ENCODE data around the gene NOLC1. TPM values are rescaled to one million over a fixed set of nuclear protein-coding genes. Genes with fewer than 3 reads are reported as not detected.
A peak's percentile ranks its signal among the peaks of the same experiment; 100 is the strongest.

The NOLC1 gene
- total and polyA plus RNA-seq, 2 of the 13 experiments (the other 11 are each of a cell fraction or from before 2014, with no cell fraction given): 50.6 to 81.0 TPM

DNA sequence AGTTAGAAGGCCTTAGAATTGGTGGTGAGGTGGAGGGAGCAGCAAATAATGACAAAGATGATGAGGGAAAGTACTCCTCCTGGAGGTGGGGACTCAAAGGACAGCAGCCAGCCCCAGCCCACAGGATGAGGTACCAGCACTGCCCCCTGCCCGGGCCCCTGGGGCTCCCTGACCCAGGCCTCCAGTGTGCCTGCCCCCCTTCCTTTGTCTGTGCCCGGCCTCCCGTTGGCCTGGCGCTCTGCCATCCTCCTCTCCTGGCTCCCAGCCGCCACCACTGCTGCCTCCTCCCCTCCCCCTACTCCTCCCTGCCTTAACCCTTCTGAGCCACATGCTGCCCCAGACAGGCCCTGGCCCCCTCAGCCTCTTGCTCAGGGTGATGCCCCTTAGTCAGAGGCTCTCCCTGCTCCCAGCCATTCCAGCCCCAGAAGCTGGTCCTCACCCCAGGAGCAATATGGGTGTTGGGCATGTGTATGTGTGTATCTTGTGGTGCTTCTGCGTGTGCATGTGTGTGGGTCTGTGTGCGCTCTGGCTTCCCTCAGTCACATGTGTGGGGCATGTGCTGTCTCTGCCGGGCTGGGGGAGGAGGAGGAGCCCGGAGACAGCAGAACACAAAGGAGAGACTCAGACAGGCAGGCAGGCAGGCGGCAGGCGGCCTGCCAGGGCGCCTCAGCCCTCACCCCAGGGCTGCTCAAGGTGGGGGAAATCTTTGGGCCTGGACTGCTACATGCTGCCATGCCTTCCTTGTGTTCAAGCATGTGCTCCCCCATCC is 34.6 kb upstream of the NOLC1 start (continued):
- TF ChIP-seq, protein P1, sequence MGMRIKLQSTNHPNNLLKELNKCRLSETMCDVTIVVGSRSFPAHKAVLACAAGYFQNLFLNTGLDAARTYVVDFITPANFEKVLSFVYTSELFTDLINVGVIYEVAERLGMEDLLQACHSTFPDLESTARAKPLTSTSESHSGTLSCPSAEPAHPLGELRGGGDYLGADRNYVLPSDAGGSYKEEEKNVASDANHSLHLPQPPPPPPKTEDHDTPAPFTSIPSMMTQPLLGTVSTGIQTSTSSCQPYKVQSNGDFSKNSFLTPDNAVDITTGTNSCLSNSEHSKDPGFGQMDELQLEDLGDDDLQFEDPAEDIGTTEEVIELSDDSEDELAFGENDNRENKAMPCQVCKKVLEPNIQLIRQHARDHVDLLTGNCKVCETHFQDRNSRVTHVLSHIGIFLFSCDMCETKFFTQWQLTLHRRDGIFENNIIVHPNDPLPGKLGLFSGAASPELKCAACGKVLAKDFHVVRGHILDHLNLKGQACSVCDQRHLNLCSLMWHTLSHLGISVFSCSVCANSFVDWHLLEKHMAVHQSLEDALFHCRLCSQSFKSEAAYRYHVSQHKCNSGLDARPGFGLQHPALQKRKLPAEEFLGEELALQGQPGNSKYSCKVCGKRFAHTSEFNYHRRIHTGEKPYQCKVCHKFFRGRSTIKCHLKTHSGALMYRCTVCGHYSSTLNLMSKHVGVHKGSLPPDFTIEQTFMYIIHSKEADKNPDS (CRISPR knock-in tag; IDR thresholded peaks at IDR 0.05): 0 out of 2 replicates have a peak, but pooled peaks have one; percentile 60
- TF ChIP-seq, protein P2, sequence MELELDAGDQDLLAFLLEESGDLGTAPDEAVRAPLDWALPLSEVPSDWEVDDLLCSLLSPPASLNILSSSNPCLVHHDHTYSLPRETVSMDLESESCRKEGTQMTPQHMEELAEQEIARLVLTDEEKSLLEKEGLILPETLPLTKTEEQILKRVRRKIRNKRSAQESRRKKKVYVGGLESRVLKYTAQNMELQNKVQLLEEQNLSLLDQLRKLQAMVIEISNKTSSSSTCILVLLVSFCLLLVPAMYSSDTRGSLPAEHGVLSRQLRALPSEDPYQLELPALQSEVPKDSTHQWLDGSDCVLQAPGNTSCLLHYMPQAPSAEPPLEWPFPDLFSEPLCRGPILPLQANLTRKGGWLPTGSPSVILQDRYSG (CRISPR knock-in tag; IDR thresholded peaks at IDR 0.05): no peak
- no peak for TF ChIP-seq PHF5A (CRISPR knock-in tag; IDR thresholded peaks at IDR 0.05; ENCODE audit: low read depth, unreplicated experiment)
- TF ChIP-seq CHD4 (IDR thresholded peaks at IDR 0.05; ENCODE audit: borderline replicate concordance, low read length): no peak
- TF ChIP-seq, protein P3, sequence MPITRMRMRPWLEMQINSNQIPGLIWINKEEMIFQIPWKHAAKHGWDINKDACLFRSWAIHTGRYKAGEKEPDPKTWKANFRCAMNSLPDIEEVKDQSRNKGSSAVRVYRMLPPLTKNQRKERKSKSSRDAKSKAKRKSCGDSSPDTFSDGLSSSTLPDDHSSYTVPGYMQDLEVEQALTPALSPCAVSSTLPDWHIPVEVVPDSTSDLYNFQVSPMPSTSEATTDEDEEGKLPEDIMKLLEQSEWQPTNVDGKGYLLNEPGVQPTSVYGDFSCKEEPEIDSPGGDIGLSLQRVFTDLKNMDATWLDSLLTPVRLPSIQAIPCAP (CRISPR knock-in tag; IDR thresholded peaks at IDR 0.05; ENCODE audit: low read depth): no peak
- TF ChIP-seq MTF1 (CRISPR knock-in tag; IDR thresholded peaks at IDR 0.05): no peak
- no peak for TF ChIP-seq PRMT3 (CRISPR knock-in tag; IDR thresholded peaks at IDR 0.05; ENCODE audit: borderline replicate concordance, low read depth)
- TF ChIP-seq ZNF564 (CRISPR knock-in tag; IDR thresholded peaks at IDR 0.05): 0 out of 2 replicates have a peak, but pooled peaks have one; percentile 49
- TF ChIP-seq, protein P4, sequence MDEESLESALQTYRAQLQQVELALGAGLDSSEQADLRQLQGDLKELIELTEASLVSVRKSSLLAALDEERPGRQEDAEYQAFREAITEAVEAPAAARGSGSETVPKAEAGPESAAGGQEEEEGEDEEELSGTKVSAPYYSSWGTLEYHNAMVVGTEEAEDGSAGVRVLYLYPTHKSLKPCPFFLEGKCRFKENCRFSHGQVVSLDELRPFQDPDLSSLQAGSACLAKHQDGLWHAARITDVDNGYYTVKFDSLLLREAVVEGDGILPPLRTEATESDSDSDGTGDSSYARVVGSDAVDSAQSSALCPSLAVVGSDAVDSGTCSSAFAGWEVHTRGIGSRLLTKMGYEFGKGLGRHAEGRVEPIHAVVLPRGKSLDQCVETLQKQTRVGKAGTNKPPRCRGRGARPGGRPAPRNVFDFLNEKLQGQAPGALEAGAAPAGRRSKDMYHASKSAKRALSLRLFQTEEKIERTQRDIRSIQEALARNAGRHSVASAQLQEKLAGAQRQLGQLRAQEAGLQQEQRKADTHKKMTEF (CRISPR knock-in tag; IDR thresholded peaks at IDR 0.05): no peak; the same call in 1 of the 2 replicates
- no peak for TF ChIP-seq SP2 (CRISPR knock-in tag; IDR thresholded peaks at IDR 0.05)
- peak; percentile 5; the same call in 1 of the 2 replicates for TF ChIP-seq YEATS4 (CRISPR knock-in tag; IDR thresholded peaks at IDR 0.05; ENCODE audit: borderline replicate concordance)
- peak; percentile 16; the same call in 1 of the 2 replicates for TF ChIP-seq RAD21 (CRISPR knock-in tag; IDR thresholded peaks at IDR 0.05)

All from HepG2 (cell line).